D721Med (cell line): Measurements from ENCODE around the gene JPH2.

Source experiments
- DNase-seq: peaks from one replicate; pipeline ENCODE4 v3.0.0; 2011; ENCODE audit warnings: low spot score; ENCODE audit not compliant: insufficient read length
- FAIRE-seq: peaks from 2 replicates; lab custom pipeline; 2011; peaks lifted over from hg19 to GRCh38; lab: Jason Lieb, UNC
- CTCF ChIP-seq: IDR thresholded peaks from 2 replicates; pipeline ENCODE4 v1.5.1; 2012; ENCODE audit warnings: mild to moderate bottlenecking, control low read depth; ENCODE audit not compliant: insufficient read depth; ENCODE audit errors: missing control alignments

Gene JPH2

GRCh38 chr20:44125332-44126127 is 61.5 kb downstream of the JPH2 start:
- FAIRE-seq (no peak), DNase-seq (no peak)
- no peak for TF ChIP-seq CTCF

GRCh38 chr20:44123874-44124535 is 63.0 kb downstream of the JPH2 start:
- DNase-seq (no peak), FAIRE-seq (no peak)
- TF ChIP-seq CTCF, result no peak

- TF ChIP-seq CTCF, result no peak
- DNase-seq, result no peak
- no peak for FAIRE-seq
Measured at GRCh38 chr20:44123251-44123650, 63.7 kb downstream of the JPH2 start.

- DNase-seq (no peak), FAIRE-seq (no peak)
- TF ChIP-seq CTCF, result no peak
Measured at GRCh38 chr20:44120676-44121425, 66.1 kb downstream of the JPH2 start.

- no peak for TF ChIP-seq CTCF
- DNase-seq (no peak), FAIRE-seq (no peak)
Measured at GRCh38 chr20:44118185-44119033, 68.6 kb downstream of the JPH2 start.

GRCh38 chr20:44117296-44118184 is 69.4 kb downstream of the JPH2 start:
- FAIRE-seq (no peak), DNase-seq (no peak)
- no peak for TF ChIP-seq CTCF
